Measurements from ENCODE around the gene ING2.
"Not testable (repeated sequence)": the region's sequence is repeated elsewhere in the genome, so short reads cannot be mapped to it uniquely, and the experiment has no call there.

Gene ING2

GRCh38 chr4:183550345-183551093, 45.7 kb downstream of the ING2 start:
- DNase-seq (ENCODE audit: low read depth): no peak

- no peak for DNase-seq (ENCODE audit: low read depth)
Measured at GRCh38 chr4:183552274-183553146, 47.7 kb downstream of the ING2 start.

GRCh38 chr4:183553147-183553478, 48.3 kb downstream of the ING2 start:
- DNase-seq (ENCODE audit: low read depth): not testable (repeated sequence)

GRCh38 chr4:183553601-183554345, 48.9 kb downstream of the ING2 start:
- DNase-seq (ENCODE audit: low read depth): no peak

- no peak for DNase-seq (ENCODE audit: low read depth)
Measured at GRCh38 chr4:183554346-183554686, 49.5 kb downstream of the ING2 start.

- DNase-seq (ENCODE audit: low read depth): no peak
Measured at GRCh38 chr4:183554878-183555585, 50.2 kb downstream of the ING2 start.

GRCh38 chr4:183556947-183557346, 52.1 kb downstream of the ING2 start:
- DNase-seq (ENCODE audit: low read depth): no peak

GRCh38 chr4:183557611-183558010, 52.8 kb downstream of the ING2 start:
- DNase-seq (ENCODE audit: low read depth): no peak

- DNase-seq (ENCODE audit: low read depth): no peak
Measured at GRCh38 chr4:183558873-183559272, 54.0 kb downstream of the ING2 start.

- DNase-seq (ENCODE audit: low read depth): no peak
Measured at GRCh38 chr4:183561905-183562304, 57.0 kb downstream of the ING2 start.
